Measurements from ENCODE around the gene FRS2.

Gene FRS2

GRCh38 chr12:69502345-69503081, 32.3 kb downstream of the FRS2 start:
- DNase-seq, result no peak

- DNase-seq, result no peak
These were observed 37.9 kb downstream of the FRS2 start for GRCh38 chr12:69508091-69508490.

DNA sequence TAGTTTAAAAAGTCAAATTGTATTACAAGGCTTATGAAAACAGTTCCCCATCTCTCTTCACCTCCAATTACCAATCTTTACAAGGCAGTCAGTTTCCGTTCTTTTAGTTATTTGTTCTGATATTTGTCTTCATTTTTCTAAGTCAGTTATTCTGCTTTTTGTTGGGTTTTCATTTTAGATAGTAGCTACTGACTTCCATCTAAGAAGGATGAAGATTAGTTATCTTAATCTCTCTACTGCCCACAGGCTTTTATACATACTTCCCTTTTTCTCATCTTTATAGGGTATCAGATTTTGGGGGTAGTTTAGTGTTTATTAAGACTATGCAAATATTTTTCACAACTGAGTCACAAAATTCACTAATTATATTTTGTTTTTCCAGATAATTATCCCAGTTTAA, 38.4 kb downstream of the FRS2 start:
- DNase-seq, result no peak

GRCh38 chr12:69509308-69509736, 39.1 kb downstream of the FRS2 start:
- no peak for DNase-seq

DNA sequence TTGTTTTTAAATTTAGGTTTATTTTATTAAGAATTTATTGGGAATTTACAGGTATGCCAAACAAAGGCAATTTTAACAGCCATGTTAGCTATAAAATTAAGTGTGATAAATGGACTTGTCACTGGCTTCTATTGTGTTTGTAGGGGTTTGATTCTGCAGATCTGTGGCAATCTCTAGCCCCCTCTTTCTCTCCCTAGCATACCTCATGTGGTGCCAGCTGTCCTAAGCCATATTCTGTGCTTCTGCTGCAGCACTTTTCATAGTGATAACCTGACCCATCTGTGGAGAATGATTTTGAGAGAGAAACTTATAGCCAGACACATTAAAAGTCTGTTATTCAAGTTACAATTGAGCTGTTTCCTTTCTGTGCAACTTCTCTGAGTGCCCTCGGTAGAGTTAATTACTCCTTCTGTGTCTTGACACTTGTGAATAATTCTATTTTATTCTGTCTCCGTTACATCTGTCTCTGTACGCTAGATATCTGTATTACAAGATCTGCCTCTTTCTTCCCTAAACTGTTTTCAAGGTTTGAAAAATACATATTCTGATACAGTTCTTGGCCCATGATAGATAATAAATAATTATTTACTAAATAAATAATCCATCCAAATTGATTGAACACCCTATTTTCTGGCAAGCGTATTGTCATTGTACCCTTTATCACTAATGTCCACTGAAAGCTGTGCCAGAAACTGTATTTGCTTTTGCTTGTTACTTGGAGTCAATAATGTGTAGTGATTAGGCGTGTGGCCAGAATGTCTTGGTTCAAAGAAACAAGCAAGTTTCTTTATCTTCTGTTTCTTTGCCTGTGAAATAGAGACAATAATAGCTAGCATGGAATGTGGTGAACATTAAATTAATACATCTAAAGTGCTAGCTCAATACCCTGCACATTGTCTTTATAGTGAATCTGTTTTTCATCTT, 40.0 kb downstream of the FRS2 start:
- DNase-seq, result no peak

- no peak for DNase-seq
These were observed 40.8 kb downstream of the FRS2 start for GRCh38 chr12:69511016-69511415.

GRCh38 chr12:69511469-69512267, 41.5 kb downstream of the FRS2 start:
- no peak for DNase-seq

GRCh38 chr12:69512820-69513219, 42.6 kb downstream of the FRS2 start:
- DNase-seq, result no peak

DNA sequence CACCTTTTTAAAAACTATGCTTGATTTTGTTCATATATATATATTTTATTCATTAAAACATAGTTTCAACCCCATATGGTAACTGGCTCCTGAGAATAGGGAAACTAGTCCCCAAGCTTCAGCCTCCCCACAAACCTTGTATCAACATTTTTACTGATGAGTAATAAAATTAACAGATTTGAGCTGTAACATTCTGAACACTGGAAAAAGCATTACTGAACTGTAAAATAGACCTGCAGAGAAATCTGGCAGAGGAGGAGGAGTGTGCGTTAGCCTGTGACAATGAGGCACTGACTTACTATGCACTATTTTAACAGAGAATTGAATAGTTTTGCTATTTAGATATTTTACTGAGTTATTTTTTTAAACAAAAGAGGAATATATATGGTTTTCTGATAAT, 43.1 kb downstream of the FRS2 start:
- DNase-seq, result no peak

DNA sequence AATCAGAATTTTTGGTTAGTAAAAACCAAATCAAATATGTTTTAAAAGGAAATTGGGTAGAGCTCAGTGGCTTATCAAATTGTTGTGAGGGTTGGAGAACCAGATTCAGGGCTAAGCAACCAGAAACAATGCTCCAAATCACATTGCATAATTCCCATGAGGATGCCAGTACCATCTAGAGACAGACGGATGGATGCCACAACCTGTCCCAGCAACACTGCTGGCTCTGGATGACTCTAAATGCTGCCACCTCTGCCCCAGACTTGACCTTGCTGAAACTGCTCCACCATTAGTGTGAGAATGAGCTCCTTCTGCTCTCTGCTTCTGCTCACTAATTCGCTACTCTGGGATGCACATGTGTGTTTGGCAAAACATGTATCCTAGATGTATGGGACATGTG, 43.9 kb downstream of the FRS2 start:
- no peak for DNase-seq

- no peak for DNase-seq
These were observed 44.7 kb downstream of the FRS2 start for GRCh38 chr12:69514845-69515244.

DNA sequence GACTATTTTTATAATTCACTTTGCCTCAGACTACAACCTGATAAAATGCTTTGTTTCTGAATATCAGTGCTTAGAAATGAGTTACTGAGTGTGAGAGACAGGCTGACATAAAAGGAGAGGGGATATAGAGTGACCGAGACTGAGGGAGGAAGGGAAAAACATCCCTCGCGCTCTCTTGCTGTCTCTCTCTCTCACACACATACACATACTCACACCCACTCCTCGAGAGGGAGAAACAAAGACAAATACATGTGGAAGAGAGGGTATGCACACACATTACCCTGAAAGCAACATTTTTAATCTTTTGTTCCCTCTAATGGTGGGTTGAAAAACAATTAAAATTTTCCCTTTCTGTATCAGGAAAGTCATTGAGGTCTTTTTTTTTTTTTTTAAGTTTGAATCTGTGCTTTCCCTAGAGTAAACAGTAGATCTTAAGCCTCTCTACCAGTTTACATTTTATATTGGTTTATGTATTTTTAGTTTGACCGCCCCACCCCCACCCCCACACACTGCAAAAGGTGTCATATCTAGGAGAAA, 45.3 kb downstream of the FRS2 start:
- DNase-seq, result no peak

DNA sequence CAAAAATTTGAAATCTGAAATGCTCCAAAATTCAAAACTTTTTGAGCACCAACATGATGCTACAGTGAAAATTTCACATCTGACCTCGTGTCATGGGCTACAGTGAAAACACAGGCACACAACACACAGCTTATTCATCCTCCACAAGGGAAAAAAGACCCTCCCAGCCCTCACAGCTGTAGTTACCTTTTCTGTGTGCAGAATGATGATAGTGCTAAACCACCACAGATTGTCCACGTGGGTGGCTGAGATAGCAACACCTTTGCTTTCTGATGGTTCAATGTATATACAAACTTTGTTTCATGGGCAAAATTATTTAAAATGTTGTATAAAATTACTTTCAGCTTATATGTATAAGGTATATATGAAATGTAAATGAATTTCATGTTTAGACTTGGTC, 46.8 kb downstream of the FRS2 start:
- DNase-seq, result no peak

- no peak for DNase-seq
These were observed 47.2 kb downstream of the FRS2 start for GRCh38 chr12:69517406-69517805.

- no peak for DNase-seq
These were observed 49.7 kb downstream of the FRS2 start for GRCh38 chr12:69519871-69520270.

DNA sequence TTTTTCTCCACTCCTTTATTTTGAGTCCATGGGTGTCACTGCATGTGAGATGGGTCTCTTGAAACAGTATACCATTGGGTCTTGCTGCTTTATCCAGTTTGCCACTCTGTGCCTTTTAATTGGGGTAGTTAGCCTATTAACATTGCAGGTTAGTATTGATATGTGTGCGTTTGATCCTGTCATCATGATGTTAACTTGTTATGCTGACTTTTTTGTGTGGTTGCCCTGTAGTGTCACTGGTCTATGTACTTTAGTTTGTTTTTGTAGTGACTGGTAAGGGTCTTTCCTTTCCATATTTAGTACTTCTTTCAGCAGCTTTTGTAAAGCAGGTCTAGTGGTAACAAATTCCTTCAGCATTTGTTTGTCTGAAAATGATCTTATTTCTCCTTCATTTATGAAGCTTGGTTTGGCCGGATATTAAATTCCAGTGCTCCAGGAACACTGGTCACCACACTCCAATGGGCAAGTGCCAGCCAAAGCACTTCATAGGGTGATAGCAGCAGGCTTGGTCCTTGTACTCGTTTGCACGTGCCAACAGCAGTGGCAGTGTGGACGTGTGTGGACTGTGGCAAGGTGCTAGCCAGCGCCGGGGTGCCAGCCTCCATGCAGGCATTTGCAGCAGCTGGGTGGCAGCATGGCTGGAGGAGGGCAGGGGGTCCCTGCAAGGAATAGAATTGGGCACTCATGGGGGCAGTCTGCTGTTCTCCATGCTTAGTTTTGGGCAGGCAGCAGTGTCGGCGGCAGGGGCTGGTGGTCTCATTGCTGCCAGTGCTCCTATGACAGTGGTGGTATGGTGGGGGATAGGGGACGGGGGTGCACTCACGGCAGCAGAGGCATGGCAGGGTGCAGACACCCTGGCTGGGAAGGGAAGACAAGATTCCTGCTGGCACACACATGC, 53.5 kb downstream of the FRS2 start:
- no peak for DNase-seq

DNA sequence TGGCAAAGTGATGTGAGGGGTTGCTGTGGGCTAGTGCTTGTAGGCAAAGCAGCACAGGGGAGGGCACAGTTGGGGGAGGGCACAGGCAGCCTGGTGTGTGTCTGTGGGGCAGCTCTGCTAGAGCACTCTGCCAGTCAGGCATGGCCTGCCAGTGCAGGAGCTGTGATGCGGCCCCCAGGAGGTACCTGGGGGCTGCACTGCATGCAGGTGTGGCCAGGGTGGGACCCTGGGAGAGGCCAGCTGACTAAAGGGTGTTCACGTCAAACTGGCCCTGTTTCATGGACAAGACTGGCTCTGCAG, 54.1 kb downstream of the FRS2 start:
- no peak for DNase-seq

- no peak for DNase-seq
These were observed 54.7 kb downstream of the FRS2 start for GRCh38 chr12:69524755-69525469.

DNA sequence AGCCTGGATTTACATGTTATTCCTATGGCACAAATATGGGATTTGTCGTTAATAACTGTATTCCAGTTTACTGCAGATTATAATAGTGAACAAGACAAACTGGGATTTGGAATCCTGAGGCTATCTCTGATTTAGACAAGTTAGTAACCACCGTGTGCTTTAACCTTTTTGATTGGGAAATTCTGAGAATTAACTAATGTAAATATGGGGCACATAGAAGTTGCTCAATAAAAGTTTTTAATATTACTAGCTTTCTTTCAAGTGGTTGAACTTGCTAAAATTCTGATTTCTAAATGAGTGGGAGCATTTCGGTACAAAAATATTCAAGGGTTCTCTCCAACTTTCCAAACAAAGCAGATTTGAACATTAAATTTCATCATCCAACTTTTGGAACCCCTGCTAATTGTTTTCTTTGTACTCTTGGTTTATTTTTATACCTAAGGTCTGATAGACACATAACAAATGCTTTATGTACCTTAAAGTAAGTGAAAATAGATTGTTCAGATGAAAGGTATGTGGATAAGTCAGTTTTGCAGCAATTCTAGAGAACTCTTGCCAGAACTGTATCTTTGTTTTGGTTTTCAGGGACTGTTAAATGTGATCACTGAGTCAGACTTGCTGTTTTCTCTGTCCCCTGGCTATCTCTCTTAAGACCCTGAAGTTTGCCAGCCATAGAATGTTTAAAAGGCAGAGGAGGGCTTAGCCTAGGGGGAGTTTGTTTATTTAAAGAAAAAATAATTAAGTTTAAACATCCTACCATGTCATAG, 57.5 kb downstream of the FRS2 start:
- no peak for DNase-seq

- no peak for DNase-seq
These were observed 58.8 kb downstream of the FRS2 start for GRCh38 chr12:69529021-69529420.

- no peak for DNase-seq
These were observed 63.7 kb downstream of the FRS2 start for GRCh38 chr12:69533844-69534243.
